ENCODE data around the gene RNF181.
A peak's percentile ranks its signal among the peaks of the same experiment; 100 is the strongest.
"Not testable (repeated sequence)": the region's sequence is repeated elsewhere in the genome, so short reads cannot be mapped to it uniquely, and the experiment has no call there.

The RNF181 gene

GRCh38 chr2:85577386-85578242, 17.9 kb upstream of the RNF181 start, which contains the start of gene VAMP8:
TSS of gene VAMP8 (plus strand) at chr2:85577586. CDS start at chr2:85577647, 61 bp downstream.
- DNase-seq (ENCODE audit: low read depth in 2 of 2) = peak; percentile 54 to 55

DNA sequence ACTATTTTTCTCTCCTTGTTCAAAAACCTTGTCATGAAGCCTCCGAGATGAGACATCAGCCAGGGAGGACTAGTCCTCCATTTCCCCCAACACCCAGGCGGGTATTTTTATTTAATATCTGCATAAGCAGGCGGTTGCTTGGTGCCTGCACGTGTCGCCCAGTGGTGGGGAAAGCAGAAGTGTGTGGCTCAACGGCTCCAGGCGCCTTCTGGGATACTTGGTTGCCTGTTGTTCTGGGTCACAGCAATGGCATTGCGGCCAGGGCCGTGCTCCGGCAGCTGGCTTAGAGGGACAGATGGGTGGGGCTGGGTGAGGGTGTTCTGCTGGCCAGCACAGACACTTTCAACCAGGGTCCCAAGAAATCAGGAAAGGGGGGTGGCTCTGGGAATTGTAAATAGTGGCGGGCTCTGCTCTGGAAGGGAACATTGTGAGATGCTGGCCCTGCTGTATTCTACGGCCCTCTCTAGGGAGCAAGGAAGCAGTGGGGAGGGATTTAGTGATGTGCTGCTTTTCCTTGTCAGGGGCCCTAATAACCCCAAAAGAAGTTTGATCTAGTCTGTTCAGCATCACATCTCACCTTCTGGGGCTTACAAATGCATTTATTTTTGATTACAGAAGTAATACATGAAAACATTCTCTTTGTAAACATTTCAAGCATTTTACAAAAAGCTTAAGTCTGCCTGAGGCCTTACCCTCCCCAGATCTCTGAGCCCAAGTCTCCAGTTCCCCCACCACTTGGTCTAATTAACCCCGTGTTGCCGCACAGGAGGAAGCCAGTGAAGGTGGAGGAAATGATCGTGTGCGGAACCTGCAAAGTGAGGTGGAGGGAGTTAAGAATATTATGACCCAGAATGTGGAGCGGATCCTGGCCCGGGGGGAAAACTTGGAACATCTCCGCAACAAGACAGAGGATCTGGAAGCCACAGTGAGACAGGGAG, 17.0 kb upstream of the RNF181 start:
- DNase-seq (ENCODE audit: low read depth in 2 of 2) = no peak

- no peak for DNase-seq (ENCODE audit: low read depth in 2 of 2)
Measured at GRCh38 chr2:85579266-85579935, 16.1 kb upstream of the RNF181 start.

DNA sequence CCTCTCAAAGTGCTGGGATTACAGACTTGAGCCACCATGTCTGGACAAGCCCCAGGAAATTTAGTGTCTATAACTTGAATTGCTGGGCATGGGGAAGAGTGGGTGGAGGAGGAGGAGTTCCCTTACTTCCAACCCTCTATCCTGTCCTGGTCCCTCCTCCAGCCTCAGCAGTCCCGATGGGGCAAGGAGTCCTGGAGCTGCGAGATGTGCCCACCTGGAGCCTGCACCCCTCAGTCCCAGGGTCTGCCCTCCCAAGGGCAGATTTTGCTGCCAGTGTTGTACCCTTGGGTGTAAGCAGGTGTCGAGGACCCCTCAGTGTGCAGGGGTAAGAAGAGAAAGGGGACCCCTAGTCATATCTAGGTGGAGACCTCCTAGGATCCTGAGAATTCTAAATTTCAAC, 15.3 kb upstream of the RNF181 start:
- no peak for DNase-seq (ENCODE audit: low read depth in 2 of 2)

DNA sequence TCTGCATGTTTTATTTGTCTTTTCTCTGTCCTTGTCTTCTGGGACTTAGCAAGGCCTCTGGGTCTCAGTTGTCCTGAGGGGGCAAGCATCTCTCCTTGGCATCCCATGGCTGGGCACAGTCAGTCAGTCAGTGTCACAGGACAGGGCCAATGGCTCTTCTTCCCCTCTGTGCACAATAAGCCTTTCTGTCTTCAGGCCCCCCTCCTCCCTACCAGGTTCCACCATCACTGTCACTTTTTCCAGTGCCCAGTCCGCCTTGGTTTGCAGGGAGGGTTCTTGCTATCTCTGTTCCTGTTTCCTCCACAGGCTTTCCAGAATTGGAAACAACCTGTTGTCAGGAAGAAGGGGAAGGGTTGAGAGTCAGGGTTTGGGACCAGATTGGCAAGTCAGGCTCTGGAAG, 13.1 kb upstream of the RNF181 start:
- no peak for DNase-seq (ENCODE audit: low read depth in 2 of 2)

DNA sequence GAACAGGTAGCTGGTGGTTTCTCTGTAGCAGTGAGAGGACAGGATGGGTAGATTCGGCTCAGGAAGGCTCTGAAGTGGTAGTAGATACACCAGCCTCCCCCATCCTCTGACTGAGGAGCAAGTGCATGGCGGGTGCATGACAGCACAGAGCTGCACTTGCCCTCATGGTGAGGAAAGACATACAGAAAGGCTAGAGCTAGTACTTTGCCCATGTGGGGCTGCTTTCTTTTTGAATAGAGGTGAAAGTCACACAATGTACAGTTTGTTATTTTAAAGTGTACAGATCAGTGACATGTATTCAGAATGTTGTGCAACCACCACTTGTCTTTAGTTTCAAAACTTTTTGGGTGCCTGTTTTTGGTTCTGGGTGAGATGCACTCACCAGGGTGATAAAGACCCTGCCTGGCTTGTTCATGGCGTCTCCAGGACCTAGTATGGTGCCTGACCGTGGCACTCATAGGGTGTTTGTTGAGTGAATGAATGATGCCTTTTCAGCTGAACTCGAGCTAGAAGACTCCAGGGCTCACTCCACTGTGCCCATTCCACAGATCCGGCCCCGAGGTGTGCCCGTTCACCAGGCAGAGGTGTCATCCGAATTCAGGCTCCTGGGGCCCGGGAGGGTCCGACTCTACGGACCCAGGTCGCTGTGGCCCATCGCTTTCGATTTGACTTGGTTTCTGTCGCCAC, 11.7 kb upstream of the RNF181 start:
- DNase-seq (ENCODE audit: low read depth in 2 of 2) = no peak

DNA sequence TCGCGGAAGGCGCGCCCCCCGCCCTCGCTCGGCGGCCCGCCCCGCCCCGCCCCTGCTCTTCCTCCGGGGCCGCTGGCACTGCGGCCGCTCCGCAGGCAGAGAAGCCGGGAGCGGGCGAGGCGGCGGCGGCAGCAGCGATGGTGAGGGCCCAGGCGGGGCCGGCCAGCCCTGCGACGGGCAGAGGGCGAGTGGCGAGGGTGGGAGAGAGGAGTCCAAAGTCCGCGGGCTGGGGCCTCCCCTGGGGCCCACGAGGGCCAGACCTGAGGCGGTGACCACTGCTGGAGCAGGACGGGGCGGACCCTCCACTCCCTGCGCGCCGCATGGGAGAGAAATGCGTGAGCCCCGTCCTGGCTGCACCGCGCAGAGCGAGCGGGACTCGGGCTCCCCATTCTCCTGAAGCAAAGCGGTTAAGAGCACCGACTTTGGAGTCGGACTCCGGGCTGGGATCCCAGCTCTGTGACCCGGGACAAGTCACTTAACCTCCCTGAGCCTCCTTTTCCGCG, 11.1 kb upstream of the RNF181 start, which contains the start of gene VAMP5:
TSS of gene VAMP5 (plus strand) at position 78 of the 503 bp plus-strand sequence. CDS start at position 138, 60 bp downstream.
- no peak for DNase-seq (ENCODE audit: low read depth in 2 of 2)

GRCh38 chr2:85584857-85585780, 10.4 kb upstream of the RNF181 start:
- no peak for DNase-seq (ENCODE audit: low read depth in 2 of 2)

DNA sequence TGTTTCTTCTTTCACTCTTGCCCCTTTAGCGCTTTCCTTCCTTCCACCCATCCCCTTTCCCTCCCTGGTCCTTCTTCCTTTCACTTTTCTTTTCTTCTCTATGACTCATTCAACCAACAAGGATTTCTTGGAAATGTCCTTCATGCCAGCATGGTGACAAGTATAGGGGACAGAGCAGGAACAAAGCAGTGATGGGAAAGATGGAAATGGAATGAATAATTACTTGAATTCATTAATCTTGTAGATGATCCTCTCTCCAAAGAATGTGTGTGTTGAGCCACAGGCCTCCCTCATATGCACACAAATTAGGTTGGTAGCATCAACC, 9.8 kb upstream of the RNF181 start:
- no peak for DNase-seq (ENCODE audit: low read depth in 2 of 2)

DNA sequence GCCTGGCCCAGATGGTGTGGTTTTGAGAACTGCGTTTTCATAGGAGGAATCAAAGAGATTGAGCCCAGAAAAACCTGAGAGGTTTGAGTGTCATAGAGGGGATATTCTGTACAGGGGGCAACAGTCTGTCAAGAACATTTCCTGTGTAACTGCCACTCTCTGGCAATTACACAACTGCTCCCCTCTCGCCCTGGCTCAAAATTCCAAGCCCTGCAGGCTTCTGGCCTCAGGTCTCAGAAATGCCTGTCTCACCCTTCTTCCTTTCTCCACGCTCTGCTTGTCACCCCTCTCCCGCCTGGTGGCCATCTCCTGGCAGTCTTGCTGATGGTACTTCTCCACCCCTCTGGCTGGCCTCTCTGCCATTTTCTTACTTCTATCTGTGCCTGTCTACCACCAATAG, 7.3 kb upstream of the RNF181 start:
- no peak for DNase-seq (ENCODE audit: low read depth in 2 of 2)

DNA sequence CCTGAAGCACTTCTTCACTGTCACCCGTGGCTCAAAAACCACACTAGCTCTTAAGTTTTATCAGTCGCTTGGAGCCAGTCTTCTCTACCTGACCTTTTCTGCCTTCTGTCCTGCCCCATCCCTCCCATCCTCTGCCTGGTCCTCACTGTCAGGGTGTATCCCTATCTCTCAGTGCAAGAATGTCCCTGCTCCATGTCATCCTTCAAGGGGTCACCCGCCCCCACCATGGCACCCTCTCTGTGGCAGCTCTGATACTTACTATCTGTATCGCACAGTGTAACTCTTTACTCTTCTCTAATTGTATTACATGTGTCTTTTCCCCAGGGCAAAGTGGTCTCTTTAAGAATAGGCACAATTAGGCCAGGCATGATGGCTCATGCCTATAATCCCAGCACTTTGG, 6.9 kb upstream of the RNF181 start:
- DNase-seq (ENCODE audit: low read depth in 2 of 2) = no peak

DNA sequence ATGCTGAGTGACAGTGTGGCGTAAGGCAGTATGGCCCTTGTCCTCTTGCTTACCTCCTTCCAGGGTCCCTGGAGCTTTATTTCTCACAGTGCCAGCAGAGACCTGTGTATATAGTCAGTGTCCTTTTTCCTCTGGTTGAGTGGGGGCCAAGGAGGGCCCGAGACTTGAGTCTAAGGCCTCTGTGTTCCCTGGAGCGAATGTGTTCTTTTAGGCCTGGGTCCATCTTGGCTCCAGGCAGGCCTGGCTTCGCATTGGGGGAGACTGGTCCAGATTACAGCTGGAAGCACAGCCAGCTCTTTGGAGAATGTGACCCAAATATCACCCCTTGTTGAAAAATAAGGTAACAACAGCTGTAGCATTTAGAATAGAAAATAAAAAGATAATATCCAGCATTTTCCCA, 6.4 kb upstream of the RNF181 start:
- no peak for DNase-seq (ENCODE audit: low read depth in 2 of 2)

GRCh38 chr2:85589982-85590791, 5.4 kb upstream of the RNF181 start:
- DNase-seq (ENCODE audit: low read depth in 2 of 2) = no peak

GRCh38 chr2:85590950-85591349, 4.6 kb upstream of the RNF181 start:
- DNase-seq (ENCODE audit: low read depth in 2 of 2) = no peak

DNA sequence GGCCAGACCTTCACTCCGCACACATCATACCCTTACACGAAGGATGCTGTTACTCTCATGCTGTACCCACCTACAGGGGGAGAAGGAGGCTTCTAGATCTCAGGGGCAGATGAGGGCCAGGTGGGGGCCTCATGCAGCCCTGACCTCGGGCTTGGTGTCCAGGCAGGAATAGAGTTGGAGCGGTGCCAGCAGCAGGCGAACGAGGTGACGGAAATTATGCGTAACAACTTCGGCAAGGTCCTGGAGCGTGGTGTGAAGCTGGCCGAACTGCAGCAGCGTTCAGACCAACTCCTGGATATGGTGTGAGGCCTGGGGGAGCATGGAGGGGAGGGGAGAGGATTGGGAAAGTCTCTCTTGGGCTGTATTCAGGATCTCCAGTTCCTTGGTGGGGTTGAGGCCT, 4.0 kb upstream of the RNF181 start:
- no peak for DNase-seq (ENCODE audit: low read depth in 2 of 2)

DNA sequence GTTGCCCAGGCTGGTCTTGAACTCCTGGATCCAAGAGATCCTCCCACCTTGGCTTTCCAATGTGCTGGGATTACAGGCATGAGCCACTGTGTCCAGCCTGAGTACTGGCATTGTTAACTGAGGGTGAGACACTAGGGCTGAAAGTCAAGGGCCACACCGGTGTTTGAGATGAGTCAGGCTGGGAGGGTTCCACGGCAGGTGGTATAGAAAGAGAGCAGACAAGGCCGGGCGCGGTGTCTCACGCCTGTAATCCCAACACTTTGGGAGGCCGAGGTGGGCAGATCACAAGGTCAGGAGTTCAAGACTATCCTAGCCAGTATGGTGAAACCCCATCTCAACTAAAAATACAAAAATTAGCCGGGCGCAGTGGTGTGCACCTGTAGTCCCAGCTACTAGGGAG, 3.2 kb upstream of the RNF181 start:
- DNase-seq (ENCODE audit: low read depth in 2 of 2) = not testable (repeated sequence)

- no peak for DNase-seq (ENCODE audit: low read depth in 2 of 2)
Measured at GRCh38 chr2:85593023-85593422, 2.5 kb upstream of the RNF181 start.

GRCh38 chr2:85594715-85595300, 737 bp upstream of the RNF181 start:
- no peak for DNase-seq (ENCODE audit: low read depth in 2 of 2)

- no peak for DNase-seq (ENCODE audit: low read depth in 2 of 2)
Measured at GRCh38 chr2:85596026-85596333, 435 bp downstream of the RNF181 start.

Measured in stimulated activated CD4-positive, alpha-beta T cell treated with anti-CD3 and anti-CD28 coated beads, Interleukin-4, amount 100 ng/mL, for 48 hours (primary cell).